HG02981 (cell line): Measurements from ENCODE around the gene ITGB2.

Experiments
- ATAC-seq: cut with Tn5 transposase; IDR thresholded peaks from one replicate; pipeline ENCODE4 v1.9.1; 2021; ENCODE audit warnings: mild to moderate bottlenecking, moderate library complexity; ENCODE audit not compliant: unreplicated experiment

Gene ITGB2

GRCh38 chr21:44920694-44921604, at the start of gene ITGB2:
TSS of gene ITGB2 (minus strand) at chr21:44920899. CDS start at chr21:44910782, 10,117 bp downstream.
- ATAC-seq: peak; percentile 70

- no peak for ATAC-seq
Observed at GRCh38 chr21:44969931-44970755, 49.4 kb upstream of the ITGB2 start.

- ATAC-seq: no peak
Observed at GRCh38 chr21:44969066-44969670, 48.5 kb upstream of the ITGB2 start.

GRCh38 chr21:44967082-44968047, 46.7 kb upstream of the ITGB2 start:
- no peak for ATAC-seq

GRCh38 chr21:44966135-44967081, 45.7 kb upstream of the ITGB2 start:
- ATAC-seq: no peak

GRCh38 chr21:44965251-44966022, 44.7 kb upstream of the ITGB2 start:
- no peak for ATAC-seq

GRCh38 chr21:44964381-44964780, 43.7 kb upstream of the ITGB2 start:
- no peak for ATAC-seq

- no peak for ATAC-seq
Observed at GRCh38 chr21:44962403-44962966, 41.8 kb upstream of the ITGB2 start.

GRCh38 chr21:44960141-44961092, 39.7 kb upstream of the ITGB2 start:
- ATAC-seq: no peak

- no peak for ATAC-seq
Observed at GRCh38 chr21:44959376-44960091, 38.8 kb upstream of the ITGB2 start.

GRCh38 chr21:44958471-44959191, 37.9 kb upstream of the ITGB2 start:
- no peak for ATAC-seq

GRCh38 chr21:44957901-44958451, 37.3 kb upstream of the ITGB2 start:
- ATAC-seq: no peak

GRCh38 chr21:44957047-44957831, 36.5 kb upstream of the ITGB2 start:
- ATAC-seq: no peak

- no peak for ATAC-seq
Observed at GRCh38 chr21:44956356-44957046, 35.8 kb upstream of the ITGB2 start.
